NCI-H2081 treated with DMSO at 0.1 percent for 48 hours (cell line): ENCODE measurements around the gene LEMD1.
A peak's percentile ranks its signal among the peaks of the same experiment; 100 is the strongest.
"Not testable (repeated sequence)": the region's sequence is repeated elsewhere in the genome, so short reads cannot be mapped to it uniquely, and the experiment has no call there.

Experiments
- DNase-seq: peaks from one replicate; lab custom pipeline; 2025; lab: John Stamatoyannopoulos, UW

The LEMD1 gene

DNA sequence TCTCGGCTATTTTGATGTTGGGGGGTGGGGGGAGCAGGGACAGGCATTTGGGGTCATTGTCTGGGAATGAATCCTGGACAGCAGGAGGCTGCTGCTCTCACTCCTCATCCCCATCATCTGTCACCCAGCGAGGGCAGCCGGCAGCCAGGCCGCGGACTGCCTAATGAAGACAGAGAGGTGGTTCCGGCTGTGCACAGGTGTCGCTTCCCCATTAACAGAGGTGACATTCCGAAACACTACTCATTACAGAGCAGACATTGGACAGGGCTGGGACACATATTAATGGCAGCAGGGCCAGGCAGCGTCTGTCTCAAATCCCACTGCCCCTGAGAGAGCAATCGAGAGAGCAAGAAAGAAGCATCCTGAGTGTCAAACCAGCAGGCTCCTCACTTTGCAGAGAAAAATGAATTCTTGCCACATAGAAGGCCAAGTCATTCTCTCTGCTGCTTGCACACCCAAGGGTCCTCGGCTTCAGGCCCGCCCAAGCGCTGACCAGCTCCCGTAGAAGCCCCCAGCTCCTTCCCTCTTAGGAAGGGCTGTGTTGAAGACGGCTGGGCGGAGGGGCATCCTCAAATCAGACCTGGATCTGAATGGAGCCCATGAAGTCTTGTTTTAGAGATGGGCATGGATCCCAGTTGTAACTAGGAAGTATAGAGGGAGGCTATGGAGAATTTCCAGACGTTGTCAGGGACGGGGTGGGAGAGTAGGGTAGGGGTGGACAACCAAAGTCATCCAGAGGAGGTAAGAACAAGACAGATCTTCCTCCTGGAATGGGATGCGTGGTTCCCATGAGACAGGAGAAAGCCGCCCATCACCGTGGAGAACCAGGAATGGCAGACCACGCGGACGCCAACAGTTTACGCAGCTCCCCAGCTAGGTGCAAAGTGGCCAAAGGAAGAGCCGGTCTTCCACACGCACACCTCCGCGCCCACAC is 8.2 kb upstream of the LEMD1 start:
- DNase-seq: no peak

DNA sequence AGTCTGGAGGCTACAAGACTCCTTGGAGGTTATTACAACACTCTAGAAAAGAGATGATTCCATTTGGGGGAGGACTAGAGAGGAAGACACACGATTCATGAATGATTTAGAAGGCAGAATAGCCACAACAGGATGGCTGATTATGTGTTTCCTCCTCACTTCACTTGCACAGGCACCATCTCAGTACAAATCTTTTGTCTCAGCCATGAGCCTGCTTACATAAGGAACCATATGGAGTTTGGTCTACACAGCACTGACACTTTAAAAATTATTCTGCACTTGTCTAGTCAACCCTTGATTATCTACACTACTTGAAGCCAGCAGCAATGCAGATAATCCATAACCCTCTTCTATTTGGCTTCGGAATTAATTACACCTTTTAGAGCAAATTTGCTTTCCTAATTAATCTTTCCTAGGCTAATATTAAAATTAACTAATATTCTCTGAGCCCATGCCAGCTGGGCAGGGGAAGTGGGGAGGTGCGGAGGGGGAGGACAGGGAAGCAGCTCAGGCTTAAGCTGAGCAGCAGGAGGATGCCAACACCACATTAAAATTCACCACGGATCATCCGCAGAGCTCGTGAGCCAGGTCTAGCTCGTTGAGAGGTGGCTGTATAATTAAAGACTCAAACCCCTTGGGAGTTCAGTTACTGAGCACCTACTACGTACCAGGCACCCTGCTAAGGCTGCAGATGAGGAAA is 3.2 kb upstream of the LEMD1 start:
- no peak for DNase-seq

GRCh38 chr1:205423814-205424399 is 2.1 kb upstream of the LEMD1 start:
- DNase-seq: no peak

GRCh38 chr1:205422993-205423642 is 1.3 kb upstream of the LEMD1 start:
- DNase-seq: peak; percentile 3

DNA sequence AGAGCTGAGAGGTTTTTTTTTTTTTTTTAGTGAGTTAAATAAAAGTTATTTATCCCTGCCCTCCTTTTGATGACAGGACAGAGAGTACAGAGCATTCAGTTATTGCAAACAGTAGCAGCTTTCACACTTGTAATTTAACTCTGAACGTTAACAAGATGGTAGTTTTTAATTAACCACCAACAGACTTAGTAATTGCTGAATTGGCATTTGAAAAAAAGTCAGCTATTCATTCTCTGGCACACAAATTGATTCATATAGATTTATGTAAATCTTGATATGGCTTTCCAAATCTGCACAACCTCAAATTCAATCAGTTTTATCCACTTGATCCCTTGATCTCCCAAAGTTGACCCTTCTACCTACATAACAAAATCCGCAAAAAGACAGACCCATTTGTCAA is 918 bp downstream of the LEMD1 start:
- no peak for DNase-seq

DNA sequence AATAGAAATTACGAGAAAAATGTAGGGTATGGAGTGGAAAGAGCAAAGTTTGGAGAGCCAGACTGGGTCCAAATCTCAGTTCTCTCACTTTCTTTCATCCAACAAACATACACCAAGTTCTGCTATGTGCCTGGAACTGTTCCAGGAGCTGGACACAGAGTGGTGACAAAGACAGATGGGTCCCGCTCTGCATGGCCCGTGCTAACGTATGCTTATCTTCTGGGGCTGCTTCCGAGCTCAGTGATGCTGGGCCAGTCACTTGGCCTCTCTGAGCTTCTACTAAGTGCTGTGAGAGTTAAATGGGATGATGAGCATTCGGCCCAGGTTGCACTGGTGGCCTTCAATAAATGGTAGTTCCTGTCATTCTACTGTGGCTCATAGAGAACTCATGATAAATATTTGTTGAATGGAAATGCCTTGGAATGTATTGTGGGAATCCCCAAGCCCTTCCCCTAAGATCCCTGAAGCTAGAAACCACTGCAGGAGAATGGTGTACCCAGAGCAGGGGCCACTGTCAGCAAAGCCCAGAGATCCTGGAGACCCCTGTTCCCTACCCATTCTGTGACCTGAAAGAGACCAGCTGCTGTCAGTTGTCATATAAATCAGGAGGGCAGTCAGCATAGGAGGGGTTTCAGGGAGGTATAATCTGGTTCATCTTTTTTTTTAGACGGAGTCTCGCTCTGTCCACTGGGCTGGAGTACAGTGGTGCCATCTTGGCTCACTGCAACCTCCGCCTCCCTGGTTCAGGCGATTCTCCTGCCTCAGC is 3.8 kb downstream of the LEMD1 start:
- no peak for DNase-seq

- no peak for DNase-seq
Observed at GRCh38 chr1:205416322-205416721, 5.5 kb downstream of the LEMD1 start.

GRCh38 chr1:205410581-205411298 is 11.1 kb downstream of the LEMD1 start:
- no peak for DNase-seq

- no peak for DNase-seq
Observed at GRCh38 chr1:205407970-205408369, 13.9 kb downstream of the LEMD1 start.

GRCh38 chr1:205406252-205406651 is 15.6 kb downstream of the LEMD1 start:
- not testable (repeated sequence) for DNase-seq

DNA sequence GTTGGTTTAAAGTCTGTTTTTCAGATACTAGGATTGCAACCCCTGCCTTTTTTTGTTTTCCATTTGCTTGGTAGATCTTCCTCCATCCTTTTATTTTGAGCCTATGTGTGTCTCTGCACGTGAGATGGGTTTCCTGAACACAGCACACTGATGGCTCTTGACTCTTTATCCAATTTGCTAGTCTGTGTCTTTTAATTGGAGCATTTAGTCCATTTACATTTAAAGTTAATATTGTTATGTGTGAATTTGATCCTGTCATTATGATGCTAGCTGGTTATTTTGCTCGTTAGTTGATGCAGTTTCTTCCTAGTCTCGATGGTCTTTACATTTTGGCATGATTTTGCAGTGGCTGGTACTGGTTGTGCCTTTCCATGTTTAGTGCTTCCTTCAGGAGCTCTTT is 17.4 kb downstream of the LEMD1 start:
- not testable (repeated sequence) for DNase-seq

GRCh38 chr1:205398586-205398985 is 23.3 kb downstream of the LEMD1 start:
- no peak for DNase-seq

DNA sequence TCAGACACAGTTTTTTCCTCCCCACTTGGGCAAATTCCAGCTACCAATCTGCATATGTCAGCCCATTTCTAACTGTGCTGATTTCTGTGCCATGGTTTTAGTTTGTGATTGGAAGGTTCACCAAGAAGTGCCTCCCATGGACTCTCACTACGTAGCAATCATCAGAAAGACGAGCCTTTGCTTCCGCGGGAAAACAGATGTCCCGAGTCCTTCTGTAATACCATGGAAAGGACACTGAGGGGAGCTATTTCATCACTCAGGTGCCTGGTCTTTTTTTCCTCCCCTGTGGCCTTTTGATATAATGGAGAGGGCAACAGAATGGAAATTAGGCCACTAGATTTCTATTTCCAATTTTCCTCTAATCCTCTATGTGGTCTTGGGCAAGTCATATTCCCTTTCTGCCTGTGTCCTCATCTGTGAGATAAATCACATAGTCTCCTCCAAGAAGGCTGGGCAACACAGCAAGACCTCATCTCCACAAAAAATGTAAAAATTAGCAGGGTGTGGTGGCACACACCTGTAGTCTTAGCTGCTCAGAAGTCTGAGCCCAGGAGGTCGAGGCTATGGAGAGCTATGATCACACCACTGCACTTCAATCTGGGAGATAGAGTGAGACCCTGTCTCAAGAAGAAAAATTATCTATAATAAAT is 24.8 kb downstream of the LEMD1 start:
- DNase-seq: peak; percentile 77

DNA sequence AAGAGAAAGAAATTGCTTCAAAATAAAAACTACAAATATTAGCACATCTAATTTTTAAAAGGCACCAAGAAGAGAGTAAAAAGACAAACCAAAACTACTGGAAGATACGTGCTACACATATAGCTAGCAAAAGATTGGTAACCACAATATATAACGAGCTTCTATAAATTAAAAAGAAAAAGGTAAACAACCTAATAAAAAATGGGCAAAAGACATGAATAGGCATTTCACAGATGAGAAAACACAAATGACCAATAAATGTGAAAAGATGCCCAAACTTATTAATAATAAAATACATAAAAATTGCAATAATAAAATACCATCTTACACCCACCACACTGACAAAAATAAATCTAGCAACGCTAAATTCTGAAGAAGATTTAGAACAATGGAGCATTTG is 26.2 kb downstream of the LEMD1 start:
- no peak for DNase-seq

DNA sequence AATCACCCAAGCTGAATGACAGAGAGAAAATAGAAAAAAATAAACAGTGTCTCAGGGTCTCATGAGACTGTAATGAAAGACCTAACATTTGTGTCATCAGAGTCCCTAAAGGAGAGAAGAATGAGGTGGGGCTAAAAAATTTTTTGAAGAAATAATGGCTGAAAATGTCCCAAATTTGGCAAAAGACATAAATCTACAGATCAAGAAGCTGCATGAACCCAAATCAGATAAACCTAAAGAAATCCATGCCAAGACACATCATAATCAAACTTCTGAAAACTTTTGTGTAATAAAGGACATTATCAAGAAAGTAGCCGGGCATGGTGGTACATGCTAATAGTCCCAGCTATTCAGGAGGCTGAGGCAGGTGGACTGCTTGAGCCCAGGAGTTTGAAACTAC is 29.2 kb downstream of the LEMD1 start:
- DNase-seq: no peak

DNA sequence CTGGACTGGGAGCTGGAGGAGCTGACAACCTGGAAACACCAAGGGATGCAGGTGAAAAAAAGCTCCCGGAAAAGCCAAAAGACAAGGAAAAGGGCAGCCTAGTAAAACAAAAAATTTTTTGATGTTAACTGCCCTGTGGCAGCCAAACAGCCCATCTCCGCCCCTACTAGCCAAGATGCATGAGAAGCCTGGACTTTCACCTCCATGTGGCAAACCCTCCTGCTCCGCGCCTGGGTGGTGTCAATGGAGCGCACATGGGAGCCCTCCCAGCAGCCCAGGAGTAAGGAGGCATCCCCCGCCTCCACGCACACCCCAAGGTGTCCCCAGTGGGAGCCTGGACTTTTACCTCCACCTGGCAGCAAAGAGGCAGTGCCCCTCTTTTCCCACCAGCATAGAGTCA is 30.5 kb downstream of the LEMD1 start:
- DNase-seq: no peak

GRCh38 chr1:205387845-205388244 is 34.0 kb downstream of the LEMD1 start:
- DNase-seq: no peak

DNA sequence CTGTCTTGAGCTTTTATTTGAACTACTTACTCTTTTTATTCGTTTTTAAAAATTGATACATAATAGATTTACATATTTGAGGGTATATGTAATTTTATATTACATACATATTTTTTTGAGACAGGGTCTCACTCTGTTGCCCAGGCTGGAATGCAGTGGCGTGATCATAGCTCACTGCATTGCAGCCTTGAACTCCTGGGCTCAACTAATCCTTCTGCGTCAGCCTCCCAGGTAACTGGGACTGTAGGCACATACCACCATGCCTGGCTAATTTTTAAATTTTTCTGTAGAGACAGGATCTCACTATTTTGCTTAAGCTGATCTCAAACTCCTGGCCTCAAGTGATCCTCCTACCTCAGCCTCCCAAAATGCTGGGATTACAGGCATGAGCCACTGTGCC is 38.9 kb downstream of the LEMD1 start:
- DNase-seq: not testable (repeated sequence)

GRCh38 chr1:205382561-205382960 is 39.3 kb downstream of the LEMD1 start:
- no peak for DNase-seq

- no peak for DNase-seq
Observed at GRCh38 chr1:205381305-205381704, 40.6 kb downstream of the LEMD1 start.
